Keratinocyte (primary cell): Measurements from ENCODE around the gene NFAT5.

ENCODE experiments used
- EZH2 ChIP-seq: IDR thresholded peaks from one replicate; pipeline ENCODE4 v1.6.1; 2012; ENCODE audit warnings: inconsistent platforms, mild to moderate bottlenecking, low read length, moderate library complexity
- TF ChIP-seq, protein P1 (sequence below), 3 experiments: IDR thresholded peaks in 1 of 3; conservative IDR thresholded peaks in 1 of 3; optimal IDR thresholded peaks in 1 of 3; 2 replicates in 2 of 3; 3 replicates in 1 of 3; pipeline versions ENCODE3 to v1.5.1; 2011; ENCODE audit warnings: low read length in 3 of 3, mild to moderate bottlenecking in 3 of 3, moderate library complexity in 2 of 3, control low read depth in 1 of 3, inconsistent platforms in 1 of 3; ENCODE audit not compliant: insufficient read depth in 2 of 3; ENCODE audit errors: extremely low read depth in 1 of 3

DNA sequence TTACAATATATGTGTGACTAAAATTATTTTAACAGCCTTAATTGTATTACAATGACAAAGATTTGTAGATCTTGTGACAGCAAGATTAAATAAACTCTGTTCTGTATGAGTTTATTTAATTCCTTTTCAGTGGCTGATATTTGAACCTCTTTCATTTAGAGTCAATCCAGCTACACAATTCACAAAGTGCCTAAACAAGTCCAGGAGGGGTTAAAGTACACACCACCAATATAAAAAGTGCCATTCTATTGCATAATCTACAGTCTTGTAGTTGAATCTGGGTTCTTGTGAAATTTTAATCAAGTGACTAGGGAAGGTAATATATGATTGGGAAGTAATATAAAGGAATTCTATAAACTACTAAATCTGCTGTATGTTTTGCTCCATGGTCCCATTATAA, 3.9 kb upstream of the NFAT5 start:
- no peak for TF ChIP-seq EZH2
- TF ChIP-seq, protein P1, sequence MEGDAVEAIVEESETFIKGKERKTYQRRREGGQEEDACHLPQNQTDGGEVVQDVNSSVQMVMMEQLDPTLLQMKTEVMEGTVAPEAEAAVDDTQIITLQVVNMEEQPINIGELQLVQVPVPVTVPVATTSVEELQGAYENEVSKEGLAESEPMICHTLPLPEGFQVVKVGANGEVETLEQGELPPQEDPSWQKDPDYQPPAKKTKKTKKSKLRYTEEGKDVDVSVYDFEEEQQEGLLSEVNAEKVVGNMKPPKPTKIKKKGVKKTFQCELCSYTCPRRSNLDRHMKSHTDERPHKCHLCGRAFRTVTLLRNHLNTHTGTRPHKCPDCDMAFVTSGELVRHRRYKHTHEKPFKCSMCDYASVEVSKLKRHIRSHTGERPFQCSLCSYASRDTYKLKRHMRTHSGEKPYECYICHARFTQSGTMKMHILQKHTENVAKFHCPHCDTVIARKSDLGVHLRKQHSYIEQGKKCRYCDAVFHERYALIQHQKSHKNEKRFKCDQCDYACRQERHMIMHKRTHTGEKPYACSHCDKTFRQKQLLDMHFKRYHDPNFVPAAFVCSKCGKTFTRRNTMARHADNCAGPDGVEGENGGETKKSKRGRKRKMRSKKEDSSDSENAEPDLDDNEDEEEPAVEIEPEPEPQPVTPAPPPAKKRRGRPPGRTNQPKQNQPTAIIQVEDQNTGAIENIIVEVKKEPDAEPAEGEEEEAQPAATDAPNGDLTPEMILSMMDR (optimal IDR thresholded peaks at IDR 0.05 in 1 of 3, IDR thresholded peaks at IDR 0.05 in 1 of 3, conservative IDR thresholded peaks at IDR 0.05 in 1 of 3; ENCODE audit: extremely low read depth in 1 of 3, insufficient read depth in 2 of 3, low read length in 3 of 3): no peak
